ENCODE data around the gene CEP152.

The CEP152 gene

DNA sequence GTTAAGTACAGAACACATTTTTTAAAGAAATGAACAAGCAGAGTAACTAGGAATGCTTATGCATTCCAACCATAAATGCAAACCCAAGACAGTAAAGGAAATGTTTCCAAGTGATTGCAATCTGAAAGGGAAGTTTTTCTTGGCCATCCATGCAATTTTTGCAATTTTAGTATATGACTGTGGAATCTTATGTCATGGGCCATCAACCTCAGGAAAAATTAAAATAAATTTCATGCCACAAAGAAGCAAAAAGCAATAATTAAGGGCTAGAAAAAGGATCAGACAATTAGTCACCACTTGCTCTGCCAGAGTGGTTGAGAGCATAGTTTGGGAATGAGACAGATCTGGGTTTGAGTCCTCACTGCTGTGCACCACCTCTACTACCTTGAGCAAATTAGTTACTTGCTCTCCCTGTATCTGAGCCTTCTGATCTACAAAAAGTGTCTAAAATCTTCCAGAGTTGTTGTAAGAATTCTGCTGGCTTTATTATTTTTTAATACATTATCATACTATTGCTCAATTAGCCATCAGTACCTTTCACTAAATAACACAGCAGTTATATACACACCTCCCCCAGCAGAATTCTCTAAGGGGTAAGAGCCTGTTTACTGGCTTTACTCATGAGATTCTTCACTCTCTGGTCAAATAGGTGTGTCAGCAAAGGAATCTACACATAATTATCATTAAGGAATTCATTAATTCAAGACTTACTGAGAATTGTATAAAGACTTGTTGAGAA, 115.6 kb downstream of the CEP152 start:
- no peak overlapping the region for H3K4me3 ChIP-seq (ENCODE audit: low read depth, low read length)
- TF ChIP-seq CTCF (IDR thresholded peaks at IDR 0.05; ENCODE audit: low read depth, low read length): no peak

- no peak for TF ChIP-seq CTCF (IDR thresholded peaks at IDR 0.05; ENCODE audit: low read depth, low read length)
- no peak overlapping the region for H3K4me3 ChIP-seq (ENCODE audit: low read depth, low read length)
These were observed 117.4 kb downstream of the CEP152 start for GRCh38 chr15:48693484-48693883.

DNA sequence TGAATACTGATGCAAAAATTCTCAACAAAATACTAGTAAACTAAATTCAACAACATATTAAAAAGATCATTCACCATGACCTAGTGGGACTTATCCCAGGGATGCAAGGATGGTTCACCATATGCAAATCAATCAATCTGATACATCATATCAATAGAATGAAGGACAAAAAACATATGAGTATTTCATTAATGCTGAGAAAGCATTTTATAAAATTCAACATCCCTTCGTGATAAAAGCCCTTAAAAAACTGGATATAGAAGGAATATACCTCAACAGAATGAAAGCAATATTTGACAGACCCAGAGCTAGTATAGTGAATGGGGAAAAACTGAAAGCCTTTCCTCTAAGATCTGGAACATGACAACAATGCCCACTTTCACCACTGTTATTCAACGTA, 122.4 kb downstream of the CEP152 start:
- H3K4me3 ChIP-seq (ENCODE audit: low read depth, low read length): no peak overlapping the region
- no peak for TF ChIP-seq CTCF (IDR thresholded peaks at IDR 0.05; ENCODE audit: low read depth, low read length)

All from WI38 (cell line).